HUES64 (cell line): ENCODE results near the gene SLC4A5.

Experiments used
- H3K27ac ChIP-seq: 2 replicates; pipeline ENCODE4 v1.7.0; 2013; ENCODE audit warnings: low read depth, low read length, inconsistent platforms
- H3K27me3 ChIP-seq: 2 replicates; pipeline ENCODE4 v1.6.1; 2013; ENCODE audit warnings: mild to moderate bottlenecking, low read length; ENCODE audit not compliant: insufficient read depth
- H3K36me3 ChIP-seq: 2 replicates; pipeline ENCODE4 v1.6.1; 2013; ENCODE audit warnings: mild to moderate bottlenecking, low read length; ENCODE audit not compliant: insufficient read depth
- H3K4me1 ChIP-seq: 2 replicates; pipeline ENCODE4 v1.6.1; 2013; ENCODE audit warnings: mild to moderate bottlenecking, low read length, moderate library complexity; ENCODE audit not compliant: insufficient read depth
- H3K4me3 ChIP-seq: 2 replicates; pipeline ENCODE4 v1.5.1; 2013; ENCODE audit warnings: mild to moderate bottlenecking, low read length, moderate library complexity
- H3K9ac ChIP-seq: 2 replicates; pipeline ENCODE4 v1.6.1; 2013; ENCODE audit warnings: mild to moderate bottlenecking, low read depth, low read length
- H3K9me3 ChIP-seq: 2 replicates; pipeline ENCODE4 v1.6.1; 2013; ENCODE audit warnings: low read depth, low read length; ENCODE audit not compliant: insufficient read depth
- WGBS: fragments of 150-250, 120-280 bp; methylation state at CpG from one replicate; pipeline ENCODE4 v1.1.7; 2013; ENCODE audit warnings: missing lambda C conversion rate; 5-methylcytosine and 5-hydroxymethylcytosine counted together

Gene SLC4A5

GRCh38 chr2:74313497-74313896 lies 29.7 kb downstream of the SLC4A5 start:
- no peaks in the 10 kb centered on the region for H3K9me3 ChIP-seq
- 90% methylated on average over 2 of the region's 2 CpGs for WGBS
- no peak overlapping the region for H3K9ac ChIP-seq
- no peaks in the 10 kb centered on the region for H3K27me3 ChIP-seq
- no peak overlapping the region for H3K27ac ChIP-seq
- no peak overlapping the region for H3K4me3 ChIP-seq
- no peaks in the 10 kb centered on the region for H3K36me3 ChIP-seq
- no peaks in the 10 kb centered on the region for H3K4me1 ChIP-seq

- Histone ChIP-seq H3K4me3 (no peak overlapping the region), H3K27ac (no peak overlapping the region), H3K9ac (no peak overlapping the region), H3K27me3 (no peaks in the 10 kb centered on the region), H3K9me3 (no peaks in the 10 kb centered on the region), H3K4me1 (no peaks in the 10 kb centered on the region), H3K36me3 (no peaks in the 10 kb centered on the region)
Measured at GRCh38 chr2:74312913-74313312, 30.3 kb downstream of the SLC4A5 start.

- no peak overlapping the region for H3K4me3 ChIP-seq
- H3K9ac ChIP-seq = no peak overlapping the region
- WGBS = 89% methylated on average over 8 of the region's 8 CpGs
- H3K9me3 ChIP-seq = no peaks in the 10 kb centered on the region
- H3K4me1 ChIP-seq = no peaks in the 10 kb centered on the region
- no peak overlapping the region for H3K27ac ChIP-seq
- H3K27me3 ChIP-seq = no peaks in the 10 kb centered on the region
- H3K36me3 ChIP-seq = no peaks in the 10 kb centered on the region
Measured at GRCh38 chr2:74307720-74308119, 35.5 kb downstream of the SLC4A5 start.

GRCh38 chr2:74304332-74305148 lies 38.7 kb downstream of the SLC4A5 start:
- 96% methylated on average over 7 of the region's 7 CpGs for WGBS
- Histone ChIP-seq H3K4me3 (no peak overlapping the region), H3K4me1 (no peaks in the 10 kb centered on the region), H3K9me3 (no peaks in the 10 kb centered on the region), H3K27ac (no peak overlapping the region), H3K9ac (no peak overlapping the region), H3K27me3 (no peaks in the 10 kb centered on the region), H3K36me3 (no peaks in the 10 kb centered on the region)

- H3K27me3 ChIP-seq = no peaks in the 10 kb centered on the region
- peaks cover 5% of the 10 kb centered on the region; the same call in 1 of the 2 replicates for H3K9me3 ChIP-seq
- no peak overlapping the region for H3K4me3 ChIP-seq
- 95% methylated on average over 1 of the region's 2 CpGs for WGBS
- H3K27ac ChIP-seq = no peak overlapping the region
- H3K4me1 ChIP-seq = no peaks in the 10 kb centered on the region
- H3K36me3 ChIP-seq = no peaks in the 10 kb centered on the region
- H3K9ac ChIP-seq = no peak overlapping the region
Measured at GRCh38 chr2:74302865-74303264, 40.4 kb downstream of the SLC4A5 start.

GRCh38 chr2:74301262-74301661 lies 42.0 kb downstream of the SLC4A5 start:
- 90% methylated on average over 1 of the region's 1 CpG for WGBS
- Histone ChIP-seq H3K4me3 (no peak overlapping the region), H3K4me1 (no peaks in the 10 kb centered on the region), H3K36me3 (no peaks in the 10 kb centered on the region), H3K9me3 (peaks cover 5% of the 10 kb centered on the region; the same call in 1 of the 2 replicates), H3K9ac (no peak overlapping the region), H3K27ac (no peak overlapping the region), H3K27me3 (no peaks in the 10 kb centered on the region)

- no peak overlapping the region for H3K27ac ChIP-seq
Measured at GRCh38 chr2:74300506-74300905, 42.7 kb downstream of the SLC4A5 start.

GRCh38 chr2:74297950-74298349 lies 45.3 kb downstream of the SLC4A5 start:
- no peak overlapping the region for H3K9ac ChIP-seq
- no peak overlapping the region for H3K4me3 ChIP-seq
- WGBS = no CpG with 5 or more reads among the region's 1 CpG
- no peaks in the 10 kb centered on the region for H3K4me1 ChIP-seq
- H3K9me3 ChIP-seq = peaks cover 5% of the 10 kb centered on the region; the same call in 1 of the 2 replicates
- no peaks in the 10 kb centered on the region for H3K27me3 ChIP-seq
- no peaks in the 10 kb centered on the region for H3K36me3 ChIP-seq
- no peak overlapping the region for H3K27ac ChIP-seq

More at GRCh38 chr2:74300506-74300905, 42.7 kb downstream of the SLC4A5 start:
- Histone ChIP-seq H3K27me3 (no peaks in the 10 kb centered on the region), H3K9me3 (peaks cover 5% of the 10 kb centered on the region; the same call in 1 of the 2 replicates), H3K36me3 (no peaks in the 10 kb centered on the region), H3K4me1 (no peaks in the 10 kb centered on the region), H3K4me3 (no peak overlapping the region), H3K9ac (no peak overlapping the region)
- WGBS = 88% methylated on average over 2 of the region's 2 CpGs

GRCh38 chr2:74297391-74297790 lies 45.8 kb downstream of the SLC4A5 start:
- H3K4me1 ChIP-seq = no peaks in the 10 kb centered on the region

GRCh38 chr2:74293191-74293991 lies 49.8 kb downstream of the SLC4A5 start:
- no peaks in the 10 kb centered on the region for H3K4me1 ChIP-seq
- no peak overlapping the region for H3K27ac ChIP-seq
- peaks cover 1% of the 10 kb centered on the region; the same call in 1 of the 2 replicates for H3K9me3 ChIP-seq
- no peaks in the 10 kb centered on the region for H3K27me3 ChIP-seq
- 86% methylated on average over 6 of the region's 6 CpGs for WGBS
- H3K9ac ChIP-seq = no peak overlapping the region
- no peak overlapping the region for H3K4me3 ChIP-seq
- no peaks in the 10 kb centered on the region for H3K36me3 ChIP-seq

More at GRCh38 chr2:74297391-74297790, 45.8 kb downstream of the SLC4A5 start:
- no peak overlapping the region for H3K4me3 ChIP-seq
- H3K9ac ChIP-seq = no peak overlapping the region
- H3K9me3 ChIP-seq = peaks cover 5% of the 10 kb centered on the region; the same call in 1 of the 2 replicates
- H3K27ac ChIP-seq = no peak overlapping the region
- no peaks in the 10 kb centered on the region for H3K36me3 ChIP-seq
- no peaks in the 10 kb centered on the region for H3K27me3 ChIP-seq

GRCh38 chr2:74292751-74293150 lies 50.5 kb downstream of the SLC4A5 start:
- H3K4me1 ChIP-seq = no peaks in the 10 kb centered on the region
- H3K27ac ChIP-seq = no peak overlapping the region
- no peak overlapping the region for H3K4me3 ChIP-seq
- H3K9me3 ChIP-seq = no peaks in the 10 kb centered on the region
- H3K36me3 ChIP-seq = no peaks in the 10 kb centered on the region
- no peak overlapping the region for H3K9ac ChIP-seq
- WGBS = 83% methylated on average over 6 of the region's 6 CpGs
- H3K27me3 ChIP-seq = no peaks in the 10 kb centered on the region
